Prostate gland (tissue), 2 donors: ENCODE results near the gene TRIM7.

Source experiments
- POLR2A ChIP-seq: fragments of 450-650 bp; IDR thresholded peaks from one replicate; pipeline ENCODE4 v1.6.1; 2016; ENCODE audit warnings: antibody characterized with exemption, mild to moderate bottlenecking
- POLR2AphosphoS5 ChIP-seq: sonication (generic); formaldehyde crosslinking; IDR thresholded peaks from one replicate; pipeline ENCODE4 v1.6.1; 2017; ENCODE audit warnings: antibody characterized with exemption
- TF ChIP-seq, protein P1 (sequence below), 4 experiments: fragments of 200-600 bp in 2 of 4; fragments of 450-650 bp in 2 of 4; sonication (generic) in 2 of 4; IDR thresholded peaks; 1 replicate in 3 of 4; 2 replicates in 1 of 4; pipeline ENCODE4 v1.5.1; 2016 to 2019; ENCODE audit warnings: antibody characterized with exemption in 4 of 4, mild to moderate bottlenecking in 2 of 4, moderate library complexity in 2 of 4

DNA sequence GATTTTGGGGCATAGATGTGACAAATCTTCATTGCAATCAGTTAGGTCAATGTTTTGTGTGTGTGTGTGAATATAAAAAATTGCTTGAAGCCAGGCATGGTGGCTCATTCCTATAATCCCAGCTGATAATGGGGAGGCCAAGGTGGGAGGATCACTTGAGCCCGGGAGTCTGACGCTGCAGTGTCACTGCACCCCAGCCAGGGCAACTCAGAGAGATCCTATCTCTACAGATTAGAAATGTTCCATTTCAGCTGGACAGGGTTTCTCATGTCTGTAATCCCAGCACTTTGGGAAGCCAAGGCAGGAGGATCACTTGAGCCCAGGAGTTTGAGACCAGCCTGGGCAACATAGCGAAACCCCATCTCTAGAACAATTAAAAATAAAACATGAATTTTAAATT, 46.1 kb downstream of the TRIM7 start:
- TF ChIP-seq, protein P1, sequence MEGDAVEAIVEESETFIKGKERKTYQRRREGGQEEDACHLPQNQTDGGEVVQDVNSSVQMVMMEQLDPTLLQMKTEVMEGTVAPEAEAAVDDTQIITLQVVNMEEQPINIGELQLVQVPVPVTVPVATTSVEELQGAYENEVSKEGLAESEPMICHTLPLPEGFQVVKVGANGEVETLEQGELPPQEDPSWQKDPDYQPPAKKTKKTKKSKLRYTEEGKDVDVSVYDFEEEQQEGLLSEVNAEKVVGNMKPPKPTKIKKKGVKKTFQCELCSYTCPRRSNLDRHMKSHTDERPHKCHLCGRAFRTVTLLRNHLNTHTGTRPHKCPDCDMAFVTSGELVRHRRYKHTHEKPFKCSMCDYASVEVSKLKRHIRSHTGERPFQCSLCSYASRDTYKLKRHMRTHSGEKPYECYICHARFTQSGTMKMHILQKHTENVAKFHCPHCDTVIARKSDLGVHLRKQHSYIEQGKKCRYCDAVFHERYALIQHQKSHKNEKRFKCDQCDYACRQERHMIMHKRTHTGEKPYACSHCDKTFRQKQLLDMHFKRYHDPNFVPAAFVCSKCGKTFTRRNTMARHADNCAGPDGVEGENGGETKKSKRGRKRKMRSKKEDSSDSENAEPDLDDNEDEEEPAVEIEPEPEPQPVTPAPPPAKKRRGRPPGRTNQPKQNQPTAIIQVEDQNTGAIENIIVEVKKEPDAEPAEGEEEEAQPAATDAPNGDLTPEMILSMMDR (IDR thresholded peaks at IDR 0.05) = no peak
- no peak for TF ChIP-seq POLR2AphosphoS5
- no peak for TF ChIP-seq POLR2A
